Activated CD4-positive, alpha-beta T cell treated with anti-CD3 and anti-CD28 coated beads, Interleukin-2, amount 10 ng/mL, durations not matched to agents 7 days and 5 days (primary cell): ENCODE results near the gene DDAH2. TPM values are rescaled to one million over a fixed set of nuclear protein-coding genes. Genes with fewer than 3 reads are reported as not detected.
A peak's percentile ranks its signal among the peaks of the same experiment; 100 is the strongest.

Source experiments
- CTCF ChIA-PET: fragments of 350-600 bp; sonication (Branson Sonifier 250); formaldehyde crosslinking; loops from one replicate; lab custom pipeline; 2021; ENCODE audit warnings: antibody characterized with exemption; lab: Charles Lee
- POLR2A ChIA-PET: fragments of 350-600 bp; sonication (Branson Sonifier 250); formaldehyde crosslinking; loops from one replicate; lab custom pipeline; 2021; ENCODE audit warnings: antibody characterized with exemption; lab: Charles Lee
- DNase-seq: peaks from one replicate; pipeline ENCODE4 v3.0.0-alpha.2; 2020
- H3K27ac Mint-ChIP-seq: one replicate; pipeline ENCODE4 v1.8.0; 2021; ENCODE audit warnings: mild to moderate bottlenecking, moderate library complexity, mixed read lengths
- H3K27me3 Mint-ChIP-seq: one replicate; pipeline ENCODE4 v1.8.0; 2021; ENCODE audit warnings: mixed read lengths
- H3K36me3 Mint-ChIP-seq: one replicate; pipeline ENCODE4 v1.8.0; 2021; ENCODE audit warnings: low read depth, mixed read lengths
- H3K4me1 Mint-ChIP-seq: one replicate; pipeline ENCODE4 v1.8.0; 2021; ENCODE audit warnings: mixed read lengths
- H3K4me3 Mint-ChIP-seq: one replicate; pipeline ENCODE4 v1.8.0; 2021; ENCODE audit warnings: mild to moderate bottlenecking, moderate library complexity, mixed read lengths
- H3K9me3 Mint-ChIP-seq: one replicate; pipeline ENCODE4 v1.8.0; 2021; ENCODE audit warnings: mixed read lengths
- total RNA-seq, 2 experiments: library from RNA; stranded (reverse); gene quantifications; one replicate each; pipeline ENCODE4 v1.2.3, GENCODE V29; 2021

Gene DDAH2
- total RNA-seq, 2 experiments from 2014 or later, result 13.3 to 15.4 TPM

DNA sequence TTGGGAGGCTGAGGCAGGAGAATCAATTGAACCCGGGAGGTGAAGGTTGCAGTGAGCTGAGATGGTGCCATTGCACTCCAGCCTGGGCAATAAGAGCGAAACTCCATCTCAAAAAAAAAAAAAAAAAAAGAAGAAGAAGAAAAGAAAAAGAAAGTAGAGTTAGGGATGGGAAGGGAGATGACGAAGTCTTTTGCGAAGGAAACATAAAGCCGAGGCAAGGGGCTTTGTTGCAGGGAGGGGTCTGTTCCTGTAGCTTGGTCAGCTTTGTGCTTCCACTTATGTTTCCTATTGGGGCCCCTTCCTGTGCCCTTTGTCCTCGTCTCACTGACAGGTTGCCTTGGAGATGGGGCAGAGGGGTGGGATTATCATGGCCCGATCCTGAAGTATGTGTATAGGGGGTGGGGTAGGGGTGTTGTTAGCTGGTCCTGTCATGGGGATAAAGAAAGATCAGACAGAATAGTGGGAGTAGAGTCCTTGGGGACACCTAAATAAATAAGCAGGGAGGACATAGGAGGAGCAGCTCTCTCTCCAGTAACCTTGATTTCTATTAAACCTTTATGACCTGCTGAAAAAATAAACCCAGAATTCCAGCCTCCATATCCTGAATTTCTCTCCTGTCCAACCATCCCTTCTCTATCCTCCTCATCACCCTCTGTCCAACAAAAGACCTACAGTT, 8.4 kb upstream of the DDAH2 start:
- H3K9me3 Mint-ChIP-seq, result no peaks in the 10 kb centered on the region
- POLR2A ChIA-PET, result interaction anchor here (0.5 to 2.7 kb wide), 8 partner anchors 10 to 115 kb away, joined by 3 to 9 read pairs (median 4); partner anchors contain the start of genes ABHD16A, HSPA1A, HSPA1B and HSPA1L
- CTCF ChIA-PET, result interaction anchor here (0.6 to 4.4 kb wide), 20 partner anchors 8 to 1237 kb away, joined by 3 to 26 read pairs (median 6); partner anchors contain the start of genes BAG6, DDAH2, HSPA1A and HSPA1L
- DNase-seq, result peak; percentile 39
- peak overlapping the region; percentile 96 for H3K27ac Mint-ChIP-seq
- H3K27me3 Mint-ChIP-seq, result no peaks in the 10 kb centered on the region
- H3K36me3 Mint-ChIP-seq, result peaks cover 39% of the 10 kb centered on the region
- H3K4me3 Mint-ChIP-seq, result peak overlapping the region; percentile 94
- H3K4me1 Mint-ChIP-seq, result peaks cover 65% of the 10 kb centered on the region

GRCh38 chr6:31736768-31737314, 7.7 kb upstream of the DDAH2 start:
- Mint-ChIP-seq H3K4me1 (peaks cover 68% of the 10 kb centered on the region), H3K27me3 (no peaks in the 10 kb centered on the region), H3K27ac (peak overlapping the region; percentile 96), H3K9me3 (no peaks in the 10 kb centered on the region), H3K36me3 (peaks cover 42% of the 10 kb centered on the region), H3K4me3 (peak overlapping the region; percentile 94)
- DNase-seq, result no peak
- ChIA-PET POLR2A (interaction anchor here (0.6 to 2.7 kb wide), 4 partner anchors 11 to 90 kb away, joined by 3 to 9 read pairs (median 6); partner anchors contain the start of genes ABHD16A, HSPA1B and LSM2), CTCF (interaction anchor here (0.6 to 4.1 kb wide), 7 partner anchors 10 to 1237 kb away, joined by 3 to 21 read pairs (median 7); partner anchors contain the start of gene VWA7)

DNA sequence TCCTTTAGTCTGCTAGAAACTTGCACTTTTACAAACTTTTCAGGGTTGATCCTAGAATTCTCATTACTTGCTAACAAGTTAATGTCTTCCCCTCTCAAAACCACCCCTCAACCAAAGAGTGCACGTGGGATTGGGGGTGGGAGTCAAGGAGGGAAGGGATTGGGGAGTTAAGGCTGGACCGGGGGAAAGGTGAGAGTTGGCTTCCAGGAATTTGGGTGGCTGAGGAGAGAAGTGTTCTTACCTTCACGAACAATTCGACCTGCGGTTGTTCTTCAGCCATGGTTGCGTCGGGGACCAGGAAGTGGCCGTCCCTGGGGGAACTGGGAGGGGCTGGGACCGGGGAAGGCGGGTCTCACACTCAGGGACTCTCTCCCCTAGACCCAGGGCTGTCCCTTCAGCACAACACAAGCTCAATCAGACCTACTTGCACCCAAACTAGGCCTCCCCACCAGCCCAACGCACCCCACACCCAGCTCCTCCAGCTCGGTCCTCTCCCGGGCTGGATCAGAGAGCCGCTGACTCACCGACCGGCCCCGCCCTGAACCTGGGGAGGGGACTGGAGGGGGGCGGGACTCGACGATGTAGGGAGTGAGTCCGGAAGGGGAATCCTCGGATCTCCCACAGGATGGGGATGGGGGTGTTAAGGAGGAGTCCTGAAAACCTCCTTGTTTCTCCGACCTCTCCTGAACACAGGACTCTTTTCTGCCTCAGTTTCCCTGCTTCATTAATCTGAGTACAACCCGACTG, 7.1 kb upstream of the DDAH2 start, which contains the start of gene CLIC1:
CLIC1 (minus strand) TSS at position 510 of the 747 bp plus-strand sequence; CDS start at position 280, 230 bp downstream.
- ChIA-PET POLR2A (interaction anchor here (0.6 to 2.7 kb wide), 4 partner anchors 11 to 91 kb away, joined by 3 to 9 read pairs (median 4); partner anchors contain the start of genes HSPA1B, LSM2 and VARS1), CTCF (interaction anchor here (0.7 to 2.3 kb wide), 5 partner anchors 9 to 128 kb away, joined by 3 to 17 read pairs (median 6); partner anchors contain the start of gene VWA7)
- peak within 1 kb of the TSS; percentile 96 for H3K27ac Mint-ChIP-seq
- H3K36me3 Mint-ChIP-seq, result peaks cover 42% of the 10 kb centered on the region
- H3K9me3 Mint-ChIP-seq, result no peaks in the 10 kb centered on the region
- H3K4me1 Mint-ChIP-seq, result peaks cover 65% of the 10 kb centered on the region
- peak within 1 kb of the TSS; percentile 94 for H3K4me3 Mint-ChIP-seq
- no peaks in the 10 kb centered on the region for H3K27me3 Mint-ChIP-seq
- DNase-seq, result peak; percentile 85

DNA sequence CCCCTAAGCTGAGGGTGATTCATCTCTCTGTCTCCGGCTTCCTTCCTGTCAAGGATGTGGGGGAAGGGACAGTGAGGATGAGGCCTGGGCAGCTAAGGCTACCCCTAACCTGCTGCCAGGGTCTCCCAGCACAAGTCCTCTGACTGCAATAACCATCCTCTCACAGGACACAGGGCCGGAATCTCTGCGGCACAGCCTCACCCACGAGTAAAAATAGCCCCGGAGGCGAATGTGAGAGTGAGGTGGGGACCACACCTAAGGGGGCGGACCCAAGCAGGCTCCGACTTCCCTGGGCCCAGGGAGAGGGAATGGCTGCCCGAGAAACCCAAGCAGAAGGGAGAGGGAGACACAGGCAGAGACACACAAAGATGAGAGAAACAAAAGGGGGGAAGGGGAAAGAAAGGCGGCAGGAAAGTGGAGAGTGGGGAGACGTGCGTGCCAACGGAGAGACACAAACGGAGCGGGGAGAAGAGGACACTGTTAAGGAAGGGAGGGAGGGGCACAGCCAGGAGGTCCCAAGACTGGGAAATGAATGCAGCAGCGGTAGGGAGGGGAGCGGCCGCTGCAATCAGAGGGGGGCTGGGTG, 5.8 kb upstream of the DDAH2 start:
- peaks cover 69% of the 10 kb centered on the region for H3K4me1 Mint-ChIP-seq
- POLR2A ChIA-PET, result interaction anchor here (2.7 kb wide), 1 partner anchor 92 kb away, joined by 9 read pairs; the partner anchor contains the start of gene HSPA1B
- peaks cover 49% of the 10 kb centered on the region for H3K36me3 Mint-ChIP-seq

DNA sequence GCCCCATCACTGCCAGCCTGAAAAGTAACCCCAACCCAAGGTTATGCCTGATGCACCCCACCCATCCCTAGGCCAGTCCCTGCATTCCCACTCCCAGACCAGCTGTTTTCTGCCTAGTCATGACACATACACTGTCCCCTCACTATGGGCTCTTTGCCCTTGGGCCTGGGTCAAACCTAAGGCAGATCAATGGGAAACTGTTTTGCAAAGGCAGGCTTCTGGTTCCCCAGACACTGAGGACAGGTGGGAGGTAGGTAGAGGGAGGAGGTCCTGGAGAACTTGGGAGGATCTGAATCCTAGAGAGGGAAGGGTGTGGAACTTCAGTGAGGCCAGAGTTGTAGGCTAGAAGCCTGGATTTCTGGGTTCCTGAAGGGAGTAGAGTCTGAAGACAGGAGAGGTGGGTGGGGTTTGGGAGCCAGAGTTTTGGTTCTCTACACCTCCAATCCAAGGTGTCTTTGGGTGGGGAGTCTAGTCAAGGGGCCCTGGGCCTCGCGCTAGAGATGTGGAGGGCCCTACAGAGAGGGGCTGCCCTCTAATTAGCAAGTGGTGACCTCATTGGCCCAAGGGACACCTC, 5.2 kb upstream of the DDAH2 start:
- no peak for DNase-seq
- H3K9me3 Mint-ChIP-seq, result no peaks in the 10 kb centered on the region
- peak overlapping the region; percentile 94 for H3K4me3 Mint-ChIP-seq
- ChIA-PET POLR2A (no interaction called here), CTCF (interaction anchor here (0.6 to 1.5 kb wide), 6 partner anchors 8 to 122 kb away, joined by 3 to 5 read pairs (median 4); partner anchors contain the start of gene VARS1)
- H3K27me3 Mint-ChIP-seq, result no peaks in the 10 kb centered on the region
- peaks cover 68% of the 10 kb centered on the region for H3K4me1 Mint-ChIP-seq
- peaks cover 49% of the 10 kb centered on the region for H3K36me3 Mint-ChIP-seq
- peak overlapping the region; percentile 96 for H3K27ac Mint-ChIP-seq

More for the DNA sequence above, 5.8 kb upstream of the DDAH2 start:
- Mint-ChIP-seq H3K4me3 (peak overlapping the region; percentile 94), H3K27ac (peak overlapping the region; percentile 96), H3K9me3 (no peaks in the 10 kb centered on the region), H3K27me3 (no peaks in the 10 kb centered on the region)
- CTCF ChIA-PET, result interaction anchor here (0.6 to 2.2 kb wide), 7 partner anchors 9 to 158 kb away, joined by 3 to 17 read pairs (median 4); no protein-coding TSS in a partner anchor
- DNase-seq, result peak; percentile 64

- H3K27me3 Mint-ChIP-seq, result no peaks in the 10 kb centered on the region
- no peaks in the 10 kb centered on the region for H3K9me3 Mint-ChIP-seq
- H3K4me3 Mint-ChIP-seq, result peak overlapping the region; percentile 94
- peaks cover 49% of the 10 kb centered on the region for H3K36me3 Mint-ChIP-seq
- CTCF ChIA-PET, result interaction anchor here (1.4 to 1.5 kb wide), 3 partner anchors 23 to 62 kb away, joined by 3 to 5 read pairs (median 4); partner anchors contain the start of gene VARS1
- H3K27ac Mint-ChIP-seq, result peak overlapping the region; percentile 76
- POLR2A ChIA-PET, result no interaction called here
- no peak for DNase-seq
- peaks cover 68% of the 10 kb centered on the region for H3K4me1 Mint-ChIP-seq
These were observed 4.6 kb upstream of the DDAH2 start for GRCh38 chr6:31733734-31734133.

- POLR2A ChIA-PET, result no interaction called here
- DNase-seq, result no peak
- Mint-ChIP-seq H3K27ac (no peak overlapping the region), H3K4me1 (peaks cover 68% of the 10 kb centered on the region), H3K27me3 (no peaks in the 10 kb centered on the region), H3K36me3 (peaks cover 56% of the 10 kb centered on the region), H3K4me3 (no peak overlapping the region), H3K9me3 (no peaks in the 10 kb centered on the region)
- CTCF ChIA-PET, result interaction anchor here (0.8 to 4.2 kb wide), 5 partner anchors 38 to 101 kb away, joined by 3 to 16 read pairs (median 4); partner anchors contain the start of gene VWA7
These were observed 2.9 kb upstream of the DDAH2 start for GRCh38 chr6:31732029-31732428.

DNA sequence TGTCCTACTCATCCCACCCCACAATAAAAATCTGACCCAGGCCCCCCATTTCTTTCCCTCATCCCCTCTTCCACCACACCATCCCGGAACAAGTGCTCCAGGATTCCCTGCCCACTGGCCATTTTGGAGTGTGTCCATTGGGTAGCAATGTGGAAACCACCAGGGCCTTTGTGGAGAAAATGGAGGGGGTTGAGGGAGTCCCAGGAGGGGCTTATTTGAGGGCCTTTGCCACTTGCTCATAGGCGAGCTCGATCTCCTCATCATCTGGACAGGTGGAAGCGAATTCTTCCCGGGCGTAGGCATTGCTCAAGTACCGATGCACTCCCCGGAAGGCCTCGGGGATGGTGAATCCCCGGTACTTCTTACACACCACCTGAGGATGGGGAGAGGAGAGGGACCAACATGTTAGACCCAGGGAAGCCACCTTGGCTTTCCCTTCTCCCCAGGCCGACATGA, 1.6 kb upstream of the DDAH2 start:
- peak overlapping the region; percentile 85 for H3K4me3 Mint-ChIP-seq
- H3K4me1 Mint-ChIP-seq, result peaks cover 77% of the 10 kb centered on the region
- H3K36me3 Mint-ChIP-seq, result peaks cover 63% of the 10 kb centered on the region

GRCh38 chr6:31729979-31730630, 1.0 kb upstream of the DDAH2 start:
- CTCF ChIA-PET, result interaction anchor here (0.5 to 4.2 kb wide), 21 partner anchors 9 to 132 kb away, joined by 3 to 16 read pairs (median 4); partner anchors contain the start of genes HSPA1A, HSPA1L, LY6G5C and MSH5
- peaks cover 59% of the 10 kb centered on the region for H3K36me3 Mint-ChIP-seq
- POLR2A ChIA-PET, result interaction anchor here (1.0 kb wide), 1 partner anchor 10 kb away, joined by 3 read pairs; no protein-coding TSS in a partner anchor

More for the DNA sequence above, 1.6 kb upstream of the DDAH2 start:
- H3K27ac Mint-ChIP-seq, result peak overlapping the region; percentile 80
- ChIA-PET CTCF (interaction anchor here (0.7 to 4.2 kb wide), 11 partner anchors 8 to 108 kb away, joined by 3 to 16 read pairs (median 4); partner anchors contain the start of genes HSPA1A, HSPA1L and MSH5), POLR2A (no interaction called here)
- no peaks in the 10 kb centered on the region for H3K27me3 Mint-ChIP-seq
- H3K9me3 Mint-ChIP-seq, result no peaks in the 10 kb centered on the region
- no peak for DNase-seq

GRCh38 chr6:31729515-31729978, 448 bp upstream of the DDAH2 start:
- H3K27ac Mint-ChIP-seq, result peak overlapping the region; percentile 76
- H3K4me1 Mint-ChIP-seq, result peaks cover 80% of the 10 kb centered on the region
- DNase-seq, result peak; percentile 80
- ChIA-PET CTCF (interaction anchor here (0.5 to 4.2 kb wide), 20 partner anchors 9 to 133 kb away, joined by 3 to 16 read pairs (median 4); partner anchors contain the start of genes LY6G5C, MSH5, NEU1 and VARS1), POLR2A (interaction anchor here (1.0 kb wide), 1 partner anchor 11 kb away, joined by 3 read pairs; no protein-coding TSS in a partner anchor)
- no peaks in the 10 kb centered on the region for H3K27me3 Mint-ChIP-seq
- H3K9me3 Mint-ChIP-seq, result no peaks in the 10 kb centered on the region
- H3K4me3 Mint-ChIP-seq, result peak overlapping the region; percentile 85
- H3K36me3 Mint-ChIP-seq, result peaks cover 54% of the 10 kb centered on the region

More at GRCh38 chr6:31729979-31730630, 1.0 kb upstream of the DDAH2 start:
- no peaks in the 10 kb centered on the region for H3K9me3 Mint-ChIP-seq
- H3K27ac Mint-ChIP-seq, result peak overlapping the region; percentile 80
- peak overlapping the region; percentile 85 for H3K4me3 Mint-ChIP-seq
- H3K4me1 Mint-ChIP-seq, result peaks cover 79% of the 10 kb centered on the region
- peak; percentile 57 for DNase-seq
- H3K27me3 Mint-ChIP-seq, result no peaks in the 10 kb centered on the region
